Uterine smooth muscle cell (primary cell): ENCODE results near the gene LRRC3B. TPM values are rescaled to one million over a fixed set of nuclear protein-coding genes. Genes with fewer than 3 reads are reported as not detected.

ENCODE experiments used
- total RNA-seq: library from RNA; depleted of rRNA; stranded (reverse); fragments of >200 nt; gene quantifications from 2 replicates; pipeline ENCODE4 v1.2.3, GENCODE V29; 2014

The LRRC3B gene, protein sequence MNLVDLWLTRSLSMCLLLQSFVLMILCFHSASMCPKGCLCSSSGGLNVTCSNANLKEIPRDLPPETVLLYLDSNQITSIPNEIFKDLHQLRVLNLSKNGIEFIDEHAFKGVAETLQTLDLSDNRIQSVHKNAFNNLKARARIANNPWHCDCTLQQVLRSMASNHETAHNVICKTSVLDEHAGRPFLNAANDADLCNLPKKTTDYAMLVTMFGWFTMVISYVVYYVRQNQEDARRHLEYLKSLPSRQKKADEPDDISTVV
- not detected in 2 replicates for total RNA-seq

DNA sequence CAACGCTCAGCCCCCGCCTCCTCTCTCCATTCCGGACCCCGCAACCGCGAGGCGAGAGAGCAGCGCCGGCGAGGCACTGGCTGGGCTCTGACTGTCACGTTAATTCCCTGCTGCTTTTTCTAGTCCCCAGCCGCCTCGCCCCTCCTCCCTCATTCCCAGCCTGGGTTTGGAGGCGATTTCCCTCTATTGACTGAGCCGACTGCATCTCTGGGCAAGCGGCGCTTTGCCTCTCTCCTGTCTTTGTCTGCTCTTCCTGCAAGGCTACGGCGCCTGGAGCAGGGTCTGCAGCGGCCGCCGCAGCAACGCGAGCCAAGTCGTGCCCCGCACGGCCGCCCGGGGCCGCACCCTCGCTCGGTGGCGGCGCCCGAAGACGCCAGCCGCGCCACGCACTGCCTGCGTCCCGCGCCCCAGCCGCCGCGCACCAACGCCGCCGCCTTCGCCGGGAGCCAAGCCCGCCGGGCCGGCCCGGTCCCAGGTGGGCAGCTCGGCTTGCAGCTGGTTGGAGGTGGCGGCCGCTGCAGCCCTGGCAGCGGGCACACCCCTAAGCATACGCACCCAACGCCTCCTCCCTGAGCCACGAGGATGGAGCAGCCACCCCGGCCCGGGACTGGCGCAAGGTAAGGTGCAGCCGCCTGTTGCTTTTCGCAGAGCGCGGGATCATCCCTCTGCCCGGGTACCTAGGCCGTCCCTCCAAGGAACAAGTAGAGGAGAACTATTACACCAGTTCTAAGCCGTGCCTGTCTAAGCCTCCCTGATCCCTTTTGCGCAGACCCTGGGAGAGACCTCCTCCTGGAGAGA lies at the start of gene LRRC3B:
TSS of gene LRRC3B (plus strand) at position 152 of the 798 bp plus-strand sequence. CDS start 86,901 bp downstream, outside the sequence.

